ENCODE data around the gene COPB1.
A peak's percentile ranks its signal among the peaks of the same experiment; 100 is the strongest.

COPB1 gene

DNA sequence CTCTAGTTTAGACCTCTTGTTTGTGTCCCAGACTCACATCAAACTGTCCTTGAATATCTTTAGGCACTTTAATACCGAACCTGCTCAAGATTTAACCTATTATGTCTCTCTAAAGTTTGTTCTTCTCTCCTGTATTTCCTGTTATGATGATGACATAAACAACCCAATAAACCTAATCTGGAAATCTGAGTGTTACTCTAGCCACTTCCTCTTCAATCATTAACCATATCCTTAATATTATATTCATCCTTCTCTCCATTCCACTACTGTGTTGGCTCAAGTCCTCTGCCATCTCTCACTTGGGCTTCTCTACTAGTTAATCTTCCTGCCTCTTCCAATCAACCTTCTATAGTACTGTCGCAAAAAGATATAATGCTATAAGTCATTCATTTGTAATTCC is 36.0 kb downstream of the COPB1 start:
- Mint-ChIP-seq H3K4me1 (ENCODE audit: low read depth) (peaks cover 14% of the 10 kb centered on the region), H3K9me3 (no peaks in the 10 kb centered on the region), H3K4me3 (no peak overlapping the region), H3K27ac (no peak overlapping the region), H3K27me3 (no peaks in the 10 kb centered on the region), H3K36me3 (ENCODE audit: low read depth) (peaks cover 66% of the 10 kb centered on the region)
- DNase-seq, result no peak

DNA sequence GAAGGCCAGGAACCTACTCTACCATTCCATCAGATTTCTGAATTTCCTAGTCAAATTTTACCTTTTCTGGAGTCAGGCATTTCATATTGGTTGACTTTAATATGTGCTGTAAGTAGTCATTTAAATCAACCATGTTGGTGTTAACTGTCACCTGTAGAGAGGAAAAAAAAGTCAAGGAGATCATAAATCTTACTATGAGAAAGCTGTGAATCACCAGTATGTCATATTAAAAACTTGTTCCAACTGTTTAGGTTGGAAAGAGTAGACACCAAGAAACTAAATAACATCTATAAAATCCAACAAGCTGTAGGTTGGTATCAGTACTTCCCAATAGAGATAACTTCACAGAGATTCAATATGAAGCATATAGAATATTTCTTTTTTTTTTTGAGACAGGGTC is 39.5 kb downstream of the COPB1 start:
- no peak for DNase-seq
- Mint-ChIP-seq H3K4me3 (no peak overlapping the region), H3K36me3 (ENCODE audit: low read depth) (peaks cover 64% of the 10 kb centered on the region), H3K4me1 (ENCODE audit: low read depth) (peaks cover 6% of the 10 kb centered on the region), H3K27ac (peak overlapping the region; percentile 45), H3K27me3 (no peaks in the 10 kb centered on the region), H3K9me3 (no peaks in the 10 kb centered on the region)

DNA sequence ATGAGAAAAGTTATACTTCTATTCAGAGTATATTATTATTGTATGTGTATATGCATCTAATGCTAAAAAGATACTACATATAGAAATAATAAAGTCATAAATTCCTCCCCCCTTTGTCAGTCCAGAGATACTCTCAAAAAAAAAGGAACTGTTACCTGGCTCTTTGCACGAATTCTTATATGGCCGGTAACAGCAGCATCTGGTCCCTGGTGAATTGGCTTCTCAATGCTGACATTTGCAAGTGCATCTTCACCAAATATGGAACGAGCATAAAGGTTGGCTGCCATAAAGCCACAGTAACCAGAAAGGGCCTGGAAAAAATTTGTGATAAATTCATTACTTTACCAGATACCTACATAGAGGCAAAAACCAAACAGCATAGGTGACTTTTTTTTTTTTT is 41.2 kb downstream of the COPB1 start:
- no peak for DNase-seq
- no peaks in the 10 kb centered on the region for H3K4me1 Mint-ChIP-seq (ENCODE audit: low read depth)
- peaks cover 64% of the 10 kb centered on the region for H3K36me3 Mint-ChIP-seq (ENCODE audit: low read depth)
- no peak overlapping the region for H3K27ac Mint-ChIP-seq
- no peak overlapping the region for H3K4me3 Mint-ChIP-seq
- no peaks in the 10 kb centered on the region for H3K9me3 Mint-ChIP-seq
- no peaks in the 10 kb centered on the region for H3K27me3 Mint-ChIP-seq

DNA sequence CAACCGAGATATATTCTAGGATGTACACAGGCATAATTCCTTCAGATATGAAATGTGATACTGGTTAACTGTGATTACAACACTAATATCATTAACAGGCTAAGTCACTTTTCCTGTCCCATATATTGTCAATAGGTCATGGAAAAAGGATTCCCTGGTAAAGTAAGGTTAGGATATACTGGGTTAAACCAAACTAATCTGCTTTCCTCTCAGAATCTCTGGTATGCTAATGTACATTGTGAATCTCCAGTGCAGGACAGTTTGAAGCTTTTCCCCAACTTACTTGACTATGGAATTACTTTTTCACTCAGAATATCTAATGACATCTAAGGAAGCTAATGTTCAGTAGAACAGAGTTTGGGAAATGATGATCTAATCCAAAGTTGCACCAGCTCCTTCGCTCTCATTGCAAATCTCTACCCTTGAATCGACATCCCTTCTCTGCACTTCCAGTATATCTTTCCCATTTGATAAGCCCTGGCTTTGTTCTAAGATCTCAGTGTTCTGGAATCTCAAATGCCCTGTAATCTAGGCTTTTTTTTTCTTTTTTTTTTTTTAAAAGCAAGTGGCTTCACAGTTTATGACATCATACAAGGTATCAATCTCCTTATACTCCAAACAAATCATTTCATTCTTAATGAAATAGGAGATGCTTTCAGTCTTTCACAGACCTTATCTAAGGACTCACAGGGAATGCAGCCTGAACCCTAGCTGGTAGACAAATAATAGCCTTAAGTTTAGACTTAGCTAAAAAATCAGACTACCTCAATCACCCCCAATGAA is 43.8 kb downstream of the COPB1 start:
- no peak for DNase-seq
- no peaks in the 10 kb centered on the region for H3K9me3 Mint-ChIP-seq
- no peaks in the 10 kb centered on the region for H3K4me1 Mint-ChIP-seq (ENCODE audit: low read depth)
- peaks cover 69% of the 10 kb centered on the region for H3K36me3 Mint-ChIP-seq (ENCODE audit: low read depth)
- peak overlapping the region; percentile 32 for H3K27ac Mint-ChIP-seq
- H3K4me3 Mint-ChIP-seq, result no peak overlapping the region
- H3K27me3 Mint-ChIP-seq, result no peaks in the 10 kb centered on the region

DNA sequence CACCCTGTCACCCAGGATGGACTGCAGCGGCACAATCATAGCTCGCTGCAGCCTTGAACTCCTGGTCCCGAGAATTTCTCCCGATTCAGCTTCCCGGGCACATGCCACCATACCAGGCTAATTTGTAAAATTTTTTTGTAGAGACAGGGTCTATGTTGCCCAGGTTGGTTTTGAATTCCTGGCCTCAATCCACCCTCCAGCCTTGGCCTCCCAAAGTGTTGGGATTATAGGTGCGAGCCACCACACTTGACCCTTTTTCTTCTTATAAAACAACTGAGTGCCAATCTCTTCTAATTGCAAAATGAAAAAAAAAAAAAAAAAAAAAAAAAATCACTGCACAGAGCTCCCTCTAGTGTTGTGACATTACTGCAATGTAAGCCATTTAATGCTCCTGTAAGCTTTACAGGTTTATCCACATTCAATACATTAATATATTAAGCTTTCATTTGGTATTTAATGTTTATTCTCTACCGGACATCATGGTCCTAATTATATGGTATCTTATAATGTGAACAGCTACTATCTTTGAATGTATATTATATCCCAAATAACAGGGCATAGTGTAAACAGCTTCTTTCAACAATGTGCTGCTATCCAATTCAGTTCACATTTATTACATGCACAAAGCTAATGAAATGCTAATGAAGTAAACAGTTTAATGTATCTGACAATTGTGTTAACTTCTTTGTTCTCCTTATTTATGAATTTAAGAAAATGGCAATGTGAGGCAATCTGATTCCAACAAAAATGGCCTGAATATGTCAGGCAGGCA is 44.6 kb downstream of the COPB1 start:
- Mint-ChIP-seq H3K27ac (no peak overlapping the region), H3K27me3 (no peaks in the 10 kb centered on the region), H3K36me3 (ENCODE audit: low read depth) (peaks cover 62% of the 10 kb centered on the region), H3K4me1 (ENCODE audit: low read depth) (no peaks in the 10 kb centered on the region), H3K9me3 (no peaks in the 10 kb centered on the region), H3K4me3 (no peak overlapping the region)
- no peak for DNase-seq

DNA sequence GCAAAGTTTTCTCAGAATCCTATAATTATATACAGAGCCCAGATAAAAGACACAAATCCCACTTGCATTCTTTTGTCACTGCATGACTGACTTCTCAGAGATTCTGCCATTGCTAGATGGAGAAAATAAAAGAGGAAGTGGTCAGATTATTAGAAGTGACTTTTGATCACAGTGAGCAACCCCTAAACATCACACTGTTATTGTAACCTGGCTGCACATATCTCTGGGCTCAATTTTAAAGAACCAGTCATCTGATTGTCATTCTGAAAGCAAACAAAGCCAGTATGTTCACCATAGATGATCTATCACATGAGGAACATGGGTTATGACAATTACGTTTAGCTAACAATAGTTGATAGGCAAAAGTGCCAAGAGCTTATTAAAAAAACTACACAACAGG is 47.8 kb downstream of the COPB1 start:
- Mint-ChIP-seq H3K4me3 (no peak overlapping the region), H3K4me1 (ENCODE audit: low read depth) (peaks cover 15% of the 10 kb centered on the region), H3K27ac (no peak overlapping the region), H3K36me3 (ENCODE audit: low read depth) (peaks cover 32% of the 10 kb centered on the region), H3K9me3 (no peaks in the 10 kb centered on the region), H3K27me3 (no peaks in the 10 kb centered on the region)
- no peak for DNase-seq

DNA sequence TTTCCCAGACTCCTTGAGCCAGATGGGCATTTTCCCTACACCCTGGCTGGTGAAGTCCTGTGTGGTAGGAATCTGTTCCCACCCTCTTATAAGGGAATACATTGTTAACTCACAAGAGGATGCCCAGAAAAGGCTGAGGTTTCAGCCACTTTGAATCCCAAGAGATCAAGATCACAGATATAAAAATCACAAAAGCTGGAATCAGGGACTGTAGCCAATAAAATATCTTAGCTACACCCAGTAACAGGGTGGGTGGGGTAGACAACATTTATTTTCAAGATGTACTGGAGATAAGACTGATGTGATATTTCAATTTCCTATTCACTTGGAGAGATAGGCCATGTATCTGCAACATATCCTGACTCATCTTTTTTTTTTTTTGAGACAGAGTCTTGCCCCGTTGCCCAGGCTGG is 50.3 kb downstream of the COPB1 start:
- no peaks in the 10 kb centered on the region for H3K27me3 Mint-ChIP-seq
- no peaks in the 10 kb centered on the region for H3K9me3 Mint-ChIP-seq
- H3K27ac Mint-ChIP-seq, result no peak overlapping the region
- H3K4me3 Mint-ChIP-seq, result no peak overlapping the region
- peaks cover 18% of the 10 kb centered on the region for H3K36me3 Mint-ChIP-seq (ENCODE audit: low read depth)
- DNase-seq, result no peak
- peaks cover 36% of the 10 kb centered on the region for H3K4me1 Mint-ChIP-seq (ENCODE audit: low read depth)

DNA sequence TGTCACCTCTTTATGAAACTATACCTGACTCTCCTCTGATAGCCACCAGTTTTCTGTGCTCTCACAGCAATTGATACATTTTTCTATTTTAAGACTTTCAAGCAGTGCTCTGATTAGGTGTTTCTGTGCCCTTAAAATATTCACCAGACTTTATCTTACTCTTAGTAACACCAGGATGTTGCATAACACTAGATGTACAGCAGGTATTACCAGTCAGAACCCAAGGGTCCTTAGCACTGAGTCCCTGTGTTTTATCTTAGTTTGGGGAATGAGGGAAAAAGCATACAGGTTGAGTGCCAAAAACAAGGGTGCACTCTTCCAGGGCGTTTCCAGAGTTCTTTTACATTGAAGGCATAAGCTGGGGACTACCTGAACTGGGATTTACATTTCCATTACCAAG is 51.4 kb downstream of the COPB1 start:
- no peaks in the 10 kb centered on the region for H3K9me3 Mint-ChIP-seq
- peaks cover 16% of the 10 kb centered on the region for H3K36me3 Mint-ChIP-seq (ENCODE audit: low read depth)
- no peak for DNase-seq
- H3K4me1 Mint-ChIP-seq (ENCODE audit: low read depth), result peaks cover 36% of the 10 kb centered on the region
- H3K4me3 Mint-ChIP-seq, result no peak overlapping the region
- H3K27me3 Mint-ChIP-seq, result no peaks in the 10 kb centered on the region
- peak overlapping the region; percentile 11 for H3K27ac Mint-ChIP-seq

DNA sequence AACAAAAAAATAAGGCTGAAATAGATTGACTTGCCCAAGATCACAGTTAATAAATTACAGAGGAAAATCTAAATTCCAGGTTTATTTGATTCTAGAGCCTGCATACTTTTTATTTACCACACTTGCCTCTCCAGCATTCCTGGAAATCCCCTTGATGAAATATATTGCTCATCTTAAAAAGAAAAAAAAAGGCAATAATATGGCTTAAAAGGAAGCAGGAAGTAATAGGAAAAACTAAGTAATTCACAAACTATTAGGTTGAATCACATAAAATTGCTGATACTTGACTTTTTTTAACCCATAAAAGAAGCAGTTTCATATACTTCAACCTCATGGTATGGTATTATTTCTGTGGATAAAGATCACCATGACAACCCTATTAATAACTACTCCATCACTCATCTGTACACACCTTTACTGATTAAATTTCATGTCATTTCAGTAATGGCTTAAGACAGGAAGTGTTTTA is 52.9 kb downstream of the COPB1 start:
- Mint-ChIP-seq H3K27me3 (no peaks in the 10 kb centered on the region), H3K4me3 (no peak overlapping the region), H3K4me1 (ENCODE audit: low read depth) (peaks cover 36% of the 10 kb centered on the region), H3K36me3 (ENCODE audit: low read depth) (peaks cover 5% of the 10 kb centered on the region), H3K9me3 (no peaks in the 10 kb centered on the region), H3K27ac (peak overlapping the region; percentile 67)
- DNase-seq, result no peak

DNA sequence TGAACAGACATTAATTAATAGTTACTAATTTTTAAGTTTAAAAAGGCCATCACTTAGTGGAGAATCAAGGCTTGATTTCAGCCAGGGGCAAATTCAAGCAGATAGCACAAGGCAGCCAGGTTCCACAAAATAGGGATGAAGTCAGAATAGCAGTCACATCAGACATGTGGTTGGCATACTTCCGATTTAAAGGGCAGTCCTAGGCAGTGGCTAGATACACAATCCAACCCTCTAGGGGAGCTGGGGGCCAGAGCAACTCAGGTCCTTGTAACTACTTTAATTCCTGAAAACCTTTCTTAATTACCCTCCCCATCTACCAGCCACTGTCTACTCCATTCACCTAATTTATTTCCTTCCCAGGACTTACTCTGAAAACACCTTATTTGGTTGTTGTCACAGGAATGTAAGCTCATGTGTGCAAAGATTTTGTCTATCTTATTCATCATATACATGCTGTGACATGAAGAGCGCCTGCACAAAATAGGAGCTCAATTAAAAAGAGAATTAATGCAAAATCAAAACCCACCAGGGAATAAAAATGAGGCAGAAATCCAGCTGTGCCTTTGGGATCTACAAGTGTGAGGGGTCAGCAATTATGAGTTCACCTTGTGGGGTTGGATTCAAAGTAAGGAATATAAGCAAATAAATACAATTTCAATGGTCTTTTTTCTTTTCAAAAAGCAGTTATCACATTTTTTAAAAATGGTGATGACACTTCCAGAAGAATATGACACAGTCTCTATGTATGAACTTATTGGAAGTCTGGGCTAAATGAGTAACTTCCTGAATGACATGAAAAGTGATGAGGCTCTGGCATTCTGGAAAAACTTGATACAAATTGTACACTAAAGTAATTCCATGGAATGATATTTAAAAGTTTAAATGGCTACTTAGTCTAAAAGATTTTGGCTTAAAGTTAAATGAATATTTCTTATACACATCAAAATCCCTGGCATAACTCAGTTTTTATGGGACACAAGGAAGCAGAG is 53.8 kb downstream of the COPB1 start:
- H3K4me3 Mint-ChIP-seq, result peak overlapping the region; percentile 18
- H3K9me3 Mint-ChIP-seq, result no peaks in the 10 kb centered on the region
- H3K27me3 Mint-ChIP-seq, result no peaks in the 10 kb centered on the region
- peaks cover under 1% of the 10 kb centered on the region for H3K36me3 Mint-ChIP-seq (ENCODE audit: low read depth)
- peaks cover 36% of the 10 kb centered on the region for H3K4me1 Mint-ChIP-seq (ENCODE audit: low read depth)
- no peak for DNase-seq
- peak overlapping the region; percentile 67 for H3K27ac Mint-ChIP-seq

DNA sequence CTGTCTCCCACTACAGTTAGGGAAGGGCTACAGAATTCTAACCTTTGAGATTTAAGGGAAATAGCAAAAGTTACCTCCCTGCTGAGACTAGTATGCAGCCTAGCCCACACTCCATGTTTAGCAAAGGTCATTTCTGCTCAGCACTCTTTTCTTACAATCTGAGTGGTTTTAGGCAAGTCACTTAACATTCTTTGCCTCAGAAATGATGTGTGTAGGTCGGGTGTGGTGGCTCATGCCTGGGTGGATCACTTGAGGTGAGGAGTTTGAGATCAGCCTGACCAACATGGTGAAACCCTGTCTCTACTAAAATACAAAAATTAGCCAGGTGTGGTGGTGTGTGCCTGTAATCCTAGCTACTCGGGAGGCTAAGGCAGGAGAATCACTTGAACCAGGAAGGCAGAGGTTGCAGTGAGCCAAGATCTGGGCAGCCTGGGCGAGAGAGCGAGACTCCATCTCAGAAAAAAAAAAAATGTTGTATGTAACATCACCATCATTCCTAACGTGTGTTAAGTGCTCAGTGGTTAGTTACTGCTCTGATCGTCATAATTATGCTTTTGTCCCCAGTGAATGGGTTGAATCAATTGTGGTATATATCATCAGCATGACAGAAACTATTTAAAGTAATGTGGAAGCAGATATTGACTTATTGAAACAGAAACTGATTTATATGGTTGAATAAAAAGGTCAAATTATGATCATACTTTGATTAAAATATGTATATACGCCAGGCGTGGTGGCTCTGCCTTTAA is 55.0 kb downstream of the COPB1 start:
- no peak for DNase-seq
- Mint-ChIP-seq H3K27ac (peak overlapping the region; percentile 52), H3K27me3 (no peaks in the 10 kb centered on the region), H3K4me3 (no peak overlapping the region), H3K9me3 (no peaks in the 10 kb centered on the region), H3K36me3 (ENCODE audit: low read depth) (no peaks in the 10 kb centered on the region), H3K4me1 (ENCODE audit: low read depth) (peaks cover 36% of the 10 kb centered on the region)

DNA sequence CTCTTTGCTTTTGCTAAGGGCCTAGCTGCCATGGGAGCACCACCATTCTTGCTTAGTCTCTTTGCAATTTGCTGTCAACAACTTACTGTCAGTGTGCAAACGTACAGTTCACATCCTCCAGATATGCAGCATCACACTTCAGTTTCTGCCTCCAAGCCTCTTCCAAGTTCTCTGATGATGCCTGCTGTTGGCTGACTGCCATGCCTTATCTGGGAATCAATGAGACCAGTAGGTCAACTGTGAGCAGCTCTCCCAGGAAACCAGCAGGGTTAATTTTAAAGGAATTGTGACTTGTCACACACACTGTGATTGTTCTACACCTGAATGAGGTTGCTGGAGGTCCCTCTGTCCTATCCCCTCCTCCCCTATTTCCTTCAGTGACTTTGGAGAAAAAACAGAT is 56.0 kb downstream of the COPB1 start:
- H3K27ac Mint-ChIP-seq, result no peak overlapping the region
- no peaks in the 10 kb centered on the region for H3K9me3 Mint-ChIP-seq
- H3K27me3 Mint-ChIP-seq, result no peaks in the 10 kb centered on the region
- DNase-seq, result no peak
- no peak overlapping the region for H3K4me3 Mint-ChIP-seq
- peaks cover 45% of the 10 kb centered on the region for H3K4me1 Mint-ChIP-seq (ENCODE audit: low read depth)
- no peaks in the 10 kb centered on the region for H3K36me3 Mint-ChIP-seq (ENCODE audit: low read depth)

DNA sequence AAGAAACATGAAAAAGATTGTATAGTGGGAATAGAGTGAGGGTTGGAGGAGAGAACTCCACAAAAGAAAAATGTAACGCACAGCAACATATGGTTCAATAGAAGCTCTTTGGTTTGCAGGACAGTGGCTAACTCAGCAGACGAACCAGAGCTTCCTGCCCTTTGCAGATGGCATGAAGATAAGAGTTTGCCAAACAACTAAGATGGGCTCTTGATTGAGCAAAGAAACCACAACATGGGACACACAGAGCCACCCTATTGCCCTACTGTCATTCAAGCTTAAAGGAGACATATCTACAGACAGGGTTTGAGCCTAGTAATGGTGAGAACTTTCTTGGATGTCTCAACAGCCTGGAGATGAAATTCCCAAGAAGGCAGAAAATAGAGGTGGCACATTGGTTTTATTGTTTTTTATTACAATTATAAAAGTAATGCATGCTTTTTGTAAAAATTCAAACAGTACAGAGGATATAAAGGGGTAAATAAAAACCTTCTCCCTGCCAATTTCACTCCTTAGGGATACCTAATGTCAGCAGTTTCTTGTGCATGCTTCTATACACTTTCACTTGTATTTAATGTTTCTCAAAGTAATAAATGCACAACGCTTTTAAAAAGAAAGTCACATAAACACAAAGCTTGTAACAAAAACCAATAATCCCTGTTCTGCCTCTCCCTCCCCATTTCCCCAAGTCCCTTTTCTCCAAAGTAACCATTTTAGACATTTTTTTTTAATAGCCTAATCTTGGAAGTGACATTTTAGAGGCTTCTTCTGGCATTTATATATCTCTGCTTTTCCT is 63.7 kb downstream of the COPB1 start:
- Mint-ChIP-seq H3K4me1 (ENCODE audit: low read depth) (peaks cover 23% of the 10 kb centered on the region), H3K27ac (no peak overlapping the region), H3K9me3 (peaks cover 7% of the 10 kb centered on the region), H3K4me3 (no peak overlapping the region), H3K27me3 (no peaks in the 10 kb centered on the region), H3K36me3 (ENCODE audit: low read depth) (no peaks in the 10 kb centered on the region)
- DNase-seq, result no peak

Data from activated T-cell treated with anti-CD3 and anti-CD28 coated beads, Interleukin-2, amount 50 U/mL, for 24 hours (primary cell).